C4-2B (cell line): ENCODE data around the gene SOX1.

Experiments used
- CTCF ChIP-seq: fragments of 450-650 bp; conservative IDR thresholded peaks from 2 replicates; pipeline ENCODE4 v1.5.1; 2017; ENCODE audit warnings: mild to moderate bottlenecking
- ZFX ChIP-seq: fragments of 450-650 bp; IDR thresholded peaks from 2 replicates; pipeline ENCODE4 v1.6.1; 2017

GRCh38 chr13:112063807-112064206, 3.1 kb upstream of the SOX1 start:
- TF ChIP-seq CTCF (no peak), ZFX (no peak)
